OCI-M1 (cell line): ENCODE data around the gene IL1RN.

Experiments used
- DNase-seq: peaks from one replicate; lab custom pipeline; 2025; lab: John Stamatoyannopoulos, UW

The IL1RN gene

DNA sequence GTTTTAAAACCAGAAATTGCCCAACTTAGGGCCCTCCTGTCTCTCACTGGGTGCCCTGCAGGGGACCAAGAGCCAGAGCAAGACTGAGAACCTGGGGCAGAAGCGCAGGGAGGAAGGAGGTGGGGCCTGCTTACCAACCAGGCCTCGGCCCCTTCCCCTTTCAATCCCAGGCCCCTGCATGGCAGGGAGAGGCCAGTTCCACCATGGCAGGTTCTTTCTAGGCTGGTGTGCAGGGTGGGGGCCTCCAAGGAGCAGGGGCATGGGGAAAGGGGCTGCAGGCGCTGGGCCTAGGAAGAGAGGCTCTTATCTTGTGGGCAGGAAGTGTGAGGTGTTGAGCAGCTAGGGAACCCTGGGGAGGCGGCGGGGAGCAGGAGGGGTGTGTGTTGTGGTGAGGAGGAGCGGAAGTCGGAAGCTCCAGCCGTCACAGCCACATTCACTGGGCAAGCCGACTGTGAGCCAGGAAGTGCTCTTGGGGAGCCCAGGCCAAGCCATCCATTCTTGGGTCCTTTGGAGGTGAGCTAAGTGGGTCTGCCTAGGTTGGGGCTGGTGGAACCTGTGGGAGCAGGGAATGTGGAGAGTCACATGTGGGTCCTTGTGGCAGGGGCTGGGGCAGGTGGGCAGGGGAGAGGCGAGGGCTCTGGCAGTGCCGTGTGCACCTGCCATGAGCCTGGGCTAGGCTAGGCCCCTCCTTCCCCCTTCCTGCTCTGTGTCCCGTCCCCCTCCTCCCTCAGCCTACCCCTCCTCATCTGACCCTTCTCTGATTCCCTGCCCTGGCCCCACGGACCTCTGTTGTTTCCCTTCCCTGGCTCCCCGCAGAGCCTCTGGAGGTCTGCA is 46.4 kb downstream of the IL1RN start, which contains the start of gene PSD4:
Gene PSD4 (plus strand): TSS at position 430 of the 834 bp plus-strand sequence. CDS start 8,486 bp downstream, outside the sequence.
- peak; percentile 85 for DNase-seq

DNA sequence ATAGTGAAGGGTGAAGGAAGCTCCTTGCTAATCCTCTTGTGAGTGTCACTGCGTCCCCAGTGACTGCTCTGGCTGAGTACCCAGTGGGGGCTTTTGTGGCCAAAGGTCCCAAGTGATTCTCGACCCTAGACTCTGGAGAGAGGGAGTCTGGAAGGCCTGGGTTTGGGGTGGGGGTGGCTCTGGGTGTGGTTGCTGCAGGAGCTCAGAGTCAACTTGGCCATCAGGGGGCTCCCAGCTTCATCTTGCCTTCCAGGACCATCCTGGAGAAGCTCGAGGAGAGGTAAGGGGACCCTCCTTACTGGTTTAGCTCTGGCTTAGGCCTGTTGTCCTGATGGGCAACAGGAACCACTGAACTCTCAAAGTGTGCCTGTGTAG is 47.0 kb downstream of the IL1RN start:
- peak; percentile 41 for DNase-seq

DNA sequence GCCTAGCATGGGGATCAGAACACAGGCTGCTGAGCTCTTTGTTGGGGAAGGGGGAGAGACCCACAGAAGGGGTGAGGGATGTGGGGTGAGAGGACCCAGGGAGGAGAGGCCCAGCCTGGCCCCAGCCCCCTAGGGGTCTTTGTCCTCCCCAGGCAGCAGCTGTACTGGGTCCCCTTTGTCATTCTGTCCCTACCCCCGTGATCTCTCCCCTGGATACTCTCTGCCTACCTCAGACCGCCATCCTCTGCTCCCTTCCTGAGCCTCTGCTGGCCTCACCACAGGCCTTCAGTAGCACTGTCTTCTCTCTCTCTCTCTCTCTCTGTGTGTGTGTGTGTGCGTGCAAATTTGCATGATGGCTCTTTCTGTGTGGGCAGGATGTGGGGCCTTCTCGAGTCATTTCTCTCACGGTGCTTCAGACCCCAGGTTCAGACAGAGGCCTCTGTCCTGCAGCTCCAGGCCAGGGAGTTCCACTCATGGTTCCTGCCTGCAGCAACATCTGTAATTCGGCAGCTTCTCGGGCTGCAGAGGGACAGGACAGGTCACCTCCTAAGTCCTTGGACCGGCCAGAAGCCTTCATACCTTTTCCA is 47.7 kb downstream of the IL1RN start:
- DNase-seq = no peak

DNA sequence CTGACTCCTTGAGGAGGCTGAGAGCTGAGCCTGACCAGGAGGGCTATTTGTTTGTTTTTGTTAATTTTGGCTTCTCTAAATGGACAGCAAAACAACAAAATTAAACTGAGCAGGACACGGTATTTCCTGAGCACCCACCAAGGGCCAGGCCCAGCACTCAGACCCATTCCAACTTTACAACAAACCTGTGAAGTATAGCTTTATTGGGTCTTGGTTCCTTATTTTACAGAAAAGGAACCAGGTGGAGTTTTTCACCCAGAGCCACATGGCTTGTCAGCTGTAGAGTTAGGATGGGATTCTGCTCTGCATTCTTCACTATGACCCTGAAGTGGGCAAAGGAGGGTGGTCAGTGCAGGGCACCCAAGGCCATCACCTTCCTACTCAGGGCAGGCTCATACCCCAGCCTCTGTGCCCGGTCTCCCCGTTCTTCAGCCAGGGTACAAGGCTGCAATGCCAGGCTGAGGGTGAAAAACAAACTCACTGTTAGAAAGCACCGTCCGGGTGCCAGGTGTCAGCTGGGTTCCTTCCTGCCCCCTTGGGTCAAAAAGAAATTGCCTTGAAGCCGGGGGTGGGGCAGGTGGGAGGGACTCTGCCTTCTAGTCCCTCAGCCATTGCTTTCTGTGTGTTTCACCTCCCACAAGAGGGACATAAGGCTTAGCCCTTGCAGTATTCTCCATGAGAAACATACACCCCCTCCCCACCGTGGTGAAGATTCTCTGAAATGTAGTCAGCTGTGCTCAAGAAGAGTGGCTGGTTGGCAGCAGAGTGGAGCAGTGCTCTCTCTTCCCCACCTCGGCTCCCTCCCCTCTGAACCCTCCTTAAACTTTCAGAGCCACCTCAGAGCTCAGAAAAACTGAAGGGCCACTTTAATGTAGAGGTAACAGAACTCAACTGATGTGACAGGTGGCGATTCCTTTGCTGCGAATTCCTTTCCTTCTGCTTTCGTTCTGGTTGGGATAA is 48.6 kb downstream of the IL1RN start:
- no peak for DNase-seq

DNA sequence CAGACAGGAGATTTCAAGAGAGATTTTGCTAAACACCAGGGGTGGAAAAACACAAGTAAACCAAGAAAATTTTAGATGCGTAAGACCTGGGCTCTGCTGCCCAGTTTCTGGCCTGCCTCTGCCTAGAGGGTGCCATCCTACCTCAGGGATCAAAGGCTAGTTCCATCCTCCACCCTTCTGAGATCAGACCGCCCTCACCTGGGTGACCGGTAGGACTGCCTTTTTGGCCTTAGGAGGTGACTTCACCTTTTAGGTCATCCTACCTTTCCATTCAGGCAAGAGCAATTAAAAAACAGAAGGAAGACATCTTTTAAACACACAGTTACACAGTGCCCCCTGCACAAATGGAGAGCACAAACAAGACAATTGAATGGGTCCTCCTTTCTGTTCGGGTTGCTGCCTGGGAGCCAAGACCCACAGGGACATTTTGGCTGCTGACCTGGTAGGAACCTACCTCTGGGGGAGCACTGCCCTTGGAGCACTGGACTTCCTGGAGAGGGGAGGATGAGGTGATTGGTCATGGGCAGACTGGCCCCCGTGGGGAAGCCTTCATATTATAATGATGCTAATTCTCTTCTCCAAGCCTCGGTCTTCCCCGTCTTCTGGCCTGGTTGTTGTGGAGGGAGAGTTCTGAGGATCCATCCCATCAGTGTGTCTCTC is 49.4 kb downstream of the IL1RN start:
- DNase-seq = no peak

DNA sequence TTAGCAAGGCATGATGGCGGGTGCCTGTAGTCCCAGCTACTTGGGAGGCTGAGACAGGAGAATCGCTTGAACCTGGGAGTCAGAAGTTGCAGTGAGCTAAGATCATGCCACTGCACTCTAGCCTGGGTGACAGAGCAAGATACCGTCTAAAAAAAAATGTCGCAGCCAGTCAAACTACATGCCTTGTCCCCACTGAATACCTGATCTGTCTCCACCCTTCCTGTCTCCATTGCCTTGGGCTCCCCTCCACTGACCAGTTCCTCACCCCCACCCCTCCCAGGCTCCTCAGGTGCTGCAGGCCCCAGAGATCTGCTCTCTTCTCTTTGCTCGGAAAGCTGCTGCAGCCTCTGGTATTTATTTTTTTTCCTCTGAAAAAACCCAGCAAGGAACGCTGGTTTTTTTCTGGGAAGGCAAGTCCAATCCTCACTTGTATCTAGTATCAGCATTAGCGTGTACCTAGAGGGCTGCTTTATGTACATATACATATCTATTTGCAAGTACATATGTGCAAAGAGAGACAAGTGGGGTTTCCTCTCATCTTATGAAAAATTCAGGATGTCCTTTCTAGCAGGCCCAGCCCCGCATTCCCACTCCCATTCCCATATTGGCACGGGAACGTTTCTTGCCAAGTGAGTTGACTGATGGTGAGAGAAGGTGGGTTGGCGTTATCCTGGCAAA is 50.8 kb downstream of the IL1RN start:
- no peak for DNase-seq

DNA sequence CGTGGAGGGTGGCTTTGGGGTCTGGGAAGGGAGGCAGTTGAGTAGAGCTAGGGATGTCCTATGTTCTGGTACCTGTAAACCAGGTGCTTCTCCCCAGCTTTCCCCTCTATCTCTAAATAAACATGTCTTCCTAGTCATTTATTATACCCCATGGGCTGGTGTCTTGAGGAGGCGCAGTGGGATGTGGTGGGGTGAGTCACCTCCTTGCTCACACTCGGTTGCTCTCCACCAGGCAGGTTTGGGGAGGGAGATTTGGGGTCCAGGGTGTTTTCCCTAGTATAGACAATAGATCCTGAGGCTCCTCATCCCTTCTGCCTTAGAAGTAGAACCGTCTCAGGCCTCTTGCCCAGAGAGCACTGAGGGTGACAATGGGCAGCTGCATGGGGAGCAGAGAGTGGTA is 51.5 kb downstream of the IL1RN start:
- no peak for DNase-seq

DNA sequence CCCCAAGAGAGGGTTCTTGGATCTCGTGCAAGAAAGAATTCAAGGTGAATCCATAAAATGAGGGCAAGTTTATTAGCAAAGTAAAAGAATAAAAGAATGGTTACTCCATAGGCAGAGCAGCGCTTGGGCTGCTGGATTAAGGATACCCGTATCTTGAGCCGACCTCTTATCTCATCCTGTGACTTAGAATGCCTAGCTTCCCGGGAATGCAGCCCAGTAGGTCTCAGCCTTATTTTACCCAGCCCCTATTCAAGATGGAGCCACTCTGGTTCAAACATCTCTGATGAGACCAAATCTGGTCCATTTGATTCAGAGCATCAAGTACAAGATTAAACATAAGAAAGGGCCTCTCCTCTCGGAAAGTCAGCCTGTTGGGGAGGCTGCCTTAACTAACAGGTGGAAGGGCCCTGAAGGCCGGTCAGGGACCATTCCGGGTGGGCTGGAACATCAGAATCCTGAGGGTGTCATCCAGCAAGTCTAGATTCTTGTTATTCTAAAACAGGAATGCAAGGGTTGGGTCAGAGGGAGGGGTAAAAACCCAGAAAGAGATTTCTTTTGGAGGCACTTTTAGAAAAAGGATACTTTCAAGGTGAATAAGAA is 52.1 kb downstream of the IL1RN start:
- DNase-seq = no peak

DNA sequence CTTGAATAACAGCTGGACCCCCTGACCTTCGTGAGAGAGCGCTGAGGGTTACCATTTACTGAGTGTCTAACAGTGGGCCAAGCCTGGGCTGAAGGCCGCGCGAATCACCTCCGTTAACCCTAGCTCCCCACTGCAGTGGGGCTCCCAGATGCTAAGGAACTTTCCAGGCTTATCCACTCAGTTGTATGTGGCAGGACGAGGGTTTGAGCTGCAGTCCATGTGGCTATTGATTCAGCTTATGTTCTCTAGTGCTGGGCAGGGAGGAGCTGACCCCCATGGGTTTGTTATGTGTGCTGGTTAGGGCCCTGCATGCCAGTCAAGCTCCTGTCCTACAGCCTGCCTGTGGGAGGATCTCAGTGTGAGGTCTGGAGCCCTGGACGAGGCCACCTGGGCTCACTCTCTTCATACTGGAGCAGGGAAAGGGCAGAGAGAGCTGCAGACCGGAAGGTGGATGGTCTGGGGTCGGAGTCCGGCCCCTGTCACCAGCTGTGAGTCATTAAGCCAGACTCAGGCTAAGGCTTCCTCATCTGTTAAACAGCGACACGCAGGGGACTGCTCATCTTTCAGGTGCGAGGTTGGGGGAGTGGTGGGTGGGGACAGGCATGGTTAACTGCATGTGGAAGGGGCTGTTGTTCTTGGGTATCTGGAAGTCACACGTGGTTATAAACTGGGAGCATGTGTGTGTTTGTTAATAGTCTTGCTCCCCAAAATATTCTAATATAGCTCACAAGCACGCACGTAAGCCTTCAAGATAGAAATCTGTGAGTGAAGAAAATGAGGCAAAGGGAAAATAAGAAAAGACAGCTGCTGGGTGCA is 52.9 kb downstream of the IL1RN start:
- no peak for DNase-seq

DNA sequence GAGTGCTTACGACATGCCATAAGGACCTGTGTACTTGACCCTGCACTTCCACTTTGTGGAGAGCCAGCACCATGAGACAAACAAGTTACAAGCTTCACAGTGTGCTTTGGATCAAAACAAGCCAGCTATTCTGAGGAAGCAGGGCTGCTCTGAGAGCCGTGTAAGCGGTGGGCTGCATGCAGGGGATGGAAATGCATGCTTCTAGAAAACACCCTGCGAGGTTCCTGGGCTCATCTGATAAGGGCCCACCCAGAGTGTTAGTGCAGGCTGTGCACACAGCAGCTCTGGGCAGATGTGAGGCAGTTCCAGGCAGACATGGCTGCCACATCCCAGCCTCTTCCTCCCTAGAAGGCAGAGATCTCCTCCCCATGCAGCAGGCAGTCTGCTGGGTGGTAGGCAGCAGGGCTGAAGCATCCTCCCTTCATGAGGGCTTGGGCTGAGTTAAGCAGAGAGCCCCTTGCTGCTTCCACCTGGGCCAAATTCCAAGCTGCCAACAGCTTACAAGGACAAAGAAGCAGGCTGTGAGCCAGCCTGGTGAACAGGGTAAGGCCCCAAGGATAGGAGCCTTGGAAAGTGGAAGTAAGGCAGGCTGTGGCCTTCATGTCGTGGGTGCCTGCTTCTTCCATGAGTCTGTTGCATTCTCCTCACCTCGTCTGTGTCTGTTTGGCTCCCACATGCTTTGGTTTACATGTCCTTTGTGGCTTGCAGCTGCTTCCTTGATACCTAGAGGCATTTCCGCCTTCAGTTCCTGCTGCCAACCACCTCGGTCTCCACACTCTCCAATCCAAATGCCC is 54.1 kb downstream of the IL1RN start:
- DNase-seq = no peak

DNA sequence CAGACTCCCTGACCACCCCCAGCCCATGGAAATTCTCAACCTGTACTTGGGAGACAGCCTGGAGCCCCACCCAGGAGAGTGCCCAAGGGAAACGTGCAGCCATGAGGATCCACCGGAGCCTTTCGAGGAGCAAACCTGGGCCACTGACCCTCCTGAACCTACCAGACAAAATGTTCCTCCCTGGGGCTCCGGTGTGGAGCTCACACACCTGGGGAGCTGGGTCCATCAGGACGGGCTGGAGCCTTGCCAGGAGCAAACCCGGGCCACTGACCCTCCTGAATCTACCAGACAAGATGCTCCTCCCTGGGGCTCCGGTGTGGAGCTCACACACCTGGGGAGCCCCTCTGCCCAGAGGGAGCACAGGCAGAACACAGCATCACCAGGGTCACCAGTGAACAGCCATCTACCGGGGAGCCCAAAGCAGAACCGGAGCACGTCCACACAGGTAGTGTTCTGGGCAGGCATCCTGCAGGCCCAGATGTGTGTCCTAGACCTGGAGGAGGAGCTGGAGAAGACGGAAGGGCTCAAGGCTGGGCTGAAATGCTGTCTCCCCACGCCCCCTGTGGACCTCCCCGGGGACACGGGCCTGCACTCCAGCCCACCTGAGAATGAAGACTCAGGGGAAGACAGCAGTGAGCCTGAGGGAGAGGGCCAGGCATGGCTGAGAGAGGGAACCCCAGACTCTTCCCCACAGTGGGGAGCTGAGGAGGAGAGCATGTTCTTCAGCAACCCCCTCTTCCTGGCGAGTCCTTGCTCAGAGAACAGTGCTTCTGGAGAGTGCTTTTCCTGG is 55.3 kb downstream of the IL1RN start:
- DNase-seq = no peak

DNA sequence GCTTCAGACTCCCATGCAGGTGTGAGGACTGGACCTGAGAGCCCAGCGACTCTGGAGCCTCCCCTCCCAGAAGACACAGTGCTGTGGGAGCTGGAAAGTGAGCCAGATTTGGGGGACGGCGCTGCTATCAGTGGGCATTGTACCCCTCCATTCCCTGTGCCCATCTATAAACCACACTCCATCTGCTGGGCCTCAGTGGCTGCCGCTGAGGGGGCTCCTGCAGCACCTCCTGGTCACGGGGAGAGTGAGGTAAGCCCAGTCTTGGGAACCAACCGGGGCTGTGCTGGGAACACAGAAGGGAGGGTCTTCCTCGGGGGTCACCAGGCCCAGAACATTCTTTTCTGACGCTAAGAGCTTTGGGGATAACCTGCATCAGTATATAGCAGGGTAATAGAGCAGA is 55.9 kb downstream of the IL1RN start:
- DNase-seq = no peak
